ENCODE data around the gene WASHC1.
"Not testable (repeated sequence)": the region's sequence is repeated elsewhere in the genome, so short reads cannot be mapped to it uniquely, and the experiment has no call there.

WASHC1 gene

DNA sequence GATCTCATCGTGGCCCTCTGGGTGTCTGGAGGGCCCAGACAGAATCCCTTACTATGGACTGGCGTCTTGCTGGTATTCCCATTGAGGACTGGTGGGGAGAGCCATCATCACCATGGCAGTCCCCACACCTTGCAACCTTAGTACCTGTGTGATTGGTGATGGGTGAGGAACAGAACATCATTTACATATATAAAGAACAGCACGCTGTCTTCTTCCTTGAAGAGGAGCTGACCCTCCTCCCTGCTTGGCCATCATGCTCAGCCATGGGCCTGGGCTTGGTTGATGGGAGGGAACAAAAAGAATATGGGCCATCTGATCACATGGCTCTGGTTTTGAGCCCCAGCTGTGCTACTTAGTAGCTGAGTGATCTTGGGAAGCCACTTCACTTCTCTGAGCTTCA is 13.9 kb upstream of the WASHC1 start:
- not testable (repeated sequence) for H3K9me3 Mint-ChIP-seq; DNase-seq (ENCODE audit: low spot score in 2 of 2); H3K4me3 Mint-ChIP-seq; H3K27ac Mint-ChIP-seq; H3K36me3 Mint-ChIP-seq; H3K4me1 Mint-ChIP-seq; H3K27me3 Mint-ChIP-seq; ATAC-seq (ENCODE audit: low read depth)

DNA sequence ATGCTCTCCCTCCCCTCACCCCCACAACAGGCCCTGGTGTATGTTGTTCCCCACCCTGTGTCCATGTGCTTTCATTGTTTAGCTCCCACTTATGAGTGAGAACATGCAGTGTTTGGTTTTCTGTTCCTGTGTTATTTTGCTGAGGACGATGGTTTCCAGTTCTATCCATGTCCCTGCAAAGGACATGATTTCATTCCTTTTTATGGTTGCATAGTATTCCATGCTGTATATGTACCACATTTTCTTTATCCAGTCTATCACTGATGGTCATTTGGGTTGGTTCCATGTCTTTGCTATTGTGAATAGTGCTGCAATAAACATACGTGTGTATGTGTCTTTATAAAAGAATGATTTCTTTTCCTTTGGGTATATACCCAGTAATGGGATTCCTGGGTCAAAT is 12.6 kb upstream of the WASHC1 start:
- H3K9me3 Mint-ChIP-seq; ATAC-seq (ENCODE audit: low read depth); DNase-seq (ENCODE audit: low spot score in 2 of 2); H3K36me3 Mint-ChIP-seq; H3K27ac Mint-ChIP-seq; H3K27me3 Mint-ChIP-seq; H3K4me1 Mint-ChIP-seq; H3K4me3 Mint-ChIP-seq: not testable (repeated sequence)

DNA sequence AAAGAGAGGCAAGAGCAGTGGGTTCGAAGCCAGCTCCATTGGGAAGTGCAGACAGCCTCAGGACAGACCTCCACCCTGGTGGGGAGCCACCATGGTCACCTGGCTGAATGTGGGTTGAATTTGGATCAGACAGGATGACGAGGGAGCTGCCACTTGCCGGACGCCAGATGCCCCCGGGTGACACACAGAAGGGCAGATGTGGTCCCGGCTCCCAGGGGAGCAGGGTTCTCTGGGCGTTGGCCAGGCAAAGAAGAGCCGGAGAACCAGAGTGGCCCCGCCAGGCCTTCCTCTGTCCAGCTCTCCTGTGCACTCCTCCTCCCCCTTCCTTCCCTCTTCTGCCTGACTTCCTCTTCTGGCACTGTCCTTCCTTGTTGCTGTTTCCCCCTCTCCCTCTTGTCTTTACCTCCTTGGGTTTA is 12.0 kb upstream of the WASHC1 start:
- not testable (repeated sequence) for H3K27ac Mint-ChIP-seq

DNA sequence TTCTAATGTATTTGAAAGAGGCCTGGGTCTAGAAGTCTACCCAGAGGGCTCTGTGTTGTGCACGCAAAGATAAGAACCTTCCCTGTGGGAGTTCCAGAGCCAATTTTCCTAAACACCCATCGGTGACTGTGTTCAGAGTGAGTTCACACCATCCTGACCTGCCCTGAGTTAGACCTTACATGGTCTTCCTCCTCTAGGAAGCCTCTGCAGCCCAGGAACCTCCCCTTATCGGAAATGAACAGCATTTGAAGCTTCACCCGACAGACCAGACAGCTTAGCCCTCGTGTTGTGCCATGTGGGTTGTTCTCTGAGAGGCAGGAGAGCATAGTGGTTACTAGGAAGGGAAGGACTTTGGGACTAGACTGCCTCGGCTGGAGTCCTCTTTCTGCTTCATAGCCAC is 3.1 kb upstream of the WASHC1 start:
- not testable (repeated sequence) for H3K36me3 Mint-ChIP-seq; ATAC-seq (ENCODE audit: low read depth); DNase-seq (ENCODE audit: low spot score in 2 of 2); H3K4me1 Mint-ChIP-seq; H3K9me3 Mint-ChIP-seq; H3K27ac Mint-ChIP-seq; H3K27me3 Mint-ChIP-seq; H3K4me3 Mint-ChIP-seq

More for the DNA sequence above, 12.0 kb upstream of the WASHC1 start:
- not testable (repeated sequence) for H3K4me3 Mint-ChIP-seq; H3K4me1 Mint-ChIP-seq; ATAC-seq (ENCODE audit: low read depth); DNase-seq (ENCODE audit: low spot score in 2 of 2); H3K9me3 Mint-ChIP-seq; H3K36me3 Mint-ChIP-seq; H3K27me3 Mint-ChIP-seq

DNA sequence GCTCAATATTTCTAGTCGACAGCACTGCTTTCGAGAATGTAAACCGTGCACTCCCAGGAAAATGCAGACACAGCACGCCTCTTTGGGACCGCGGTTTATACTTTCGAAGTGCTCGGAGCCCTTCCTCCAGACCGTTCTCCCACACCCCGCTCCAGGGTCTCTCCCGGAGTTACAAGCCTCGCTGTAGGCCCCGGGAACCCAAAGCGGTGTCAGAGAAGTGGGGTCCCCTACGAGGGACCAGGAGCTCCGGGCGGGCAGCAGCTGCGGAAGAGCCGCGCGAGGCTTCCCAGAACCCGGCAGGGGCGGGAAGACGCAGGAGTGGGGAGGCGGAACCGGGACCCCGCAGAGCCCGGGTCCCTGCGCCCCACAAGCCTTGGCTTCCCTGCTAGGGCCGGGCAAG is 481 bp downstream of the WASHC1 start:
- H3K4me3 Mint-ChIP-seq; H3K4me1 Mint-ChIP-seq; DNase-seq (ENCODE audit: low spot score in 2 of 2); H3K36me3 Mint-ChIP-seq; H3K9me3 Mint-ChIP-seq; H3K27me3 Mint-ChIP-seq; H3K27ac Mint-ChIP-seq; ATAC-seq (ENCODE audit: low read depth): not testable (repeated sequence)

DNA sequence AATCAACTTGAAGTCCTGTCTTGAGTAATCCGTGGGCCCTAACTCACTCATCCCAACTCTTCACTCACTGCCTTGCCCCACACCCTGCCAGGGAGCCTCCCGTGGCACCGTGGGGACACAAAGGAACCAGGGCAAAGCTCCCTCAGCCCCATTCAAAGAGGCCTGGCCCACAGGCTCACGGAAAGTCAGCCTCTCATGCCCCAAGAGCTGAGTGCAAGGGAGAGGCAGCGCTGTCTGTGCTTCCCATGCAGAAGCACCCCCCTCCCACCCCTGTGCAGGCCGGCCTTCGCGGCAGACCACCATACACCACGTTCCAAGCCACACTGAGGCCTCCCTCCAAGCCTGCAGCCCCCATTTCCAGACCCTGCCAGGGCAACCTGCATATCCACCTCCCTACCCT is 7.6 kb downstream of the WASHC1 start:
- H3K9me3 Mint-ChIP-seq; DNase-seq (ENCODE audit: low spot score in 2 of 2); H3K27ac Mint-ChIP-seq; H3K4me3 Mint-ChIP-seq; H3K36me3 Mint-ChIP-seq; H3K27me3 Mint-ChIP-seq; H3K4me1 Mint-ChIP-seq; ATAC-seq (ENCODE audit: low read depth): not testable (repeated sequence)

DNA sequence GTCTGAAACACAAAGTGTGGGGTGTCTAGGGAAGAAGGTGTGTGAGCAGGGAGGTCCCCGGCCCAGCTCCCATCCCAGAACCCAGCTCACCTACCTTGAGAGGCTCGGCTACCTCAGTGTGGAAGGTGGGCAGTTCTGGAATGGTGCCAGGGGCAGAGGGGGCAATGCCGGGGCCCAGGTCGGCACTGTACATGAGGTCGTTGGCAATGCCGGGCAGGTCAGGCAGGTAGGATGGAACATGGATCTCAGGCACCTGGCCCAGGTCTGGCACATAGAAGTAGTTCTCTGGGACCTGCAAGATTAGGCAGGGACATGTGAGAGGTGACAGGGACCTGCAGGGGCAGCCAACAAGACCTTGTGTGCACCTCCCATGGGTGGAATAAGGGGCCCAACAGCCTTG is 12.4 kb downstream of the WASHC1 start:
- not testable (repeated sequence) for H3K4me1 Mint-ChIP-seq, H3K9me3 Mint-ChIP-seq

DNA sequence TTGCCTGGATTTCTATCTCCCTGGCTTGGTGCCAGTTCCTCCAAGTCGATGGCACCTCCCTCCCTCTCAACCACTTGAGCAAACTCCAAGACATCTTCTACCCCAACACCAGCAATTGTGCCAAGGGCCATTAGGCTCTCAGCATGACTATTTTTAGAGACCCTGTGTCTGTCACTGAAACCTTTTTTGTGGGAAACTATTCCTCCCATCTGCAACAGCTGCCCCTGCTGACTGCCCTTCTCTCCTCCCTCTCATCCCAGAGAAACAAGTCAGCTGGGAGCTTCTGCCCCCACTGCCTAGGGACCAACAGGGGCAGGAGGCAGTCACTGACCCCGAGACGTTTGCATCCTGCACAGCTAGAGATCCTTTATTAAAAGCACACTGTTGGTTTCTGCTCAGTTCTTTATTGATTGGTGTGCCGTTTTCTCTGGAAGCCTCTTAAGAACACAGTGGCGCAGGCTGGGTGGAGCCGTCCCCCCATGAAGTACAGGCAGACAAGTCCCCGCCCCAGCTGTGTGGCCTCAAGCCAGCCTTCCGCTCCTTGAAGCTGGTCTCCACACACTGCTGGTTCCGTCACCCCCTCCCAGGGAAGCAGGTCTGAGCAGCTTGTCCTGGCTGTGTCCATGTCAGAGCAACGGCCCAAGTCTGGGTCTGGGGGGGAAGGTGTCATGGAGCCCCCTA is 15.0 kb downstream of the WASHC1 start:
- ATAC-seq (ENCODE audit: low read depth); DNase-seq (ENCODE audit: low spot score in 2 of 2); H3K27me3 Mint-ChIP-seq; H3K9me3 Mint-ChIP-seq; H3K4me3 Mint-ChIP-seq; H3K27ac Mint-ChIP-seq; H3K4me1 Mint-ChIP-seq; H3K36me3 Mint-ChIP-seq: not testable (repeated sequence)

More for the DNA sequence above, 12.4 kb downstream of the WASHC1 start:
- H3K4me3 Mint-ChIP-seq; H3K27ac Mint-ChIP-seq; H3K36me3 Mint-ChIP-seq; DNase-seq (ENCODE audit: low spot score in 2 of 2); ATAC-seq (ENCODE audit: low read depth); H3K27me3 Mint-ChIP-seq: not testable (repeated sequence)

DNA sequence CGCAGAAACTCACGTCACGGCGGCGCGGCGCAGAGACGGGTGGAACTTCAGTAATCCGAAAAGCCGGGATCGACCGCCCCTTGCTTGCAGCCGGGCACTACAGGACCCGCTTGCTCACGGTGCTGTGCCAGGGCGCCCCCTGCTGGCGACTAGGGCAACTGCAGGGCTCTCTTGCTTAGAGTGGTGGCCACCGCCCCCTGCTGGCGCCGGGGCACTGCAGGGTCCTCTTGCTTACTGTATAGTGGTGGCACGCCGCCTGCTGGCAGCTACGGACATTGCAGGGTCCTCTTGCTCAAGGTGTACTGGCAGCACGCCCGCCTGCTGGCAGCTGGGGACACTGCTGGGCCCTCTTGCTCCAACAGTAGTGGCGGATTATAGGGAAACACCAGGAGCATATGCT is 18.1 kb downstream of the WASHC1 start:
- ATAC-seq (ENCODE audit: low read depth); H3K4me1 Mint-ChIP-seq; H3K27me3 Mint-ChIP-seq; H3K9me3 Mint-ChIP-seq; H3K27ac Mint-ChIP-seq; H3K36me3 Mint-ChIP-seq; H3K4me3 Mint-ChIP-seq: not testable (repeated sequence)
- peak; percentile 59 to 76 for DNase-seq (ENCODE audit: low spot score in 2 of 2)

DNA sequence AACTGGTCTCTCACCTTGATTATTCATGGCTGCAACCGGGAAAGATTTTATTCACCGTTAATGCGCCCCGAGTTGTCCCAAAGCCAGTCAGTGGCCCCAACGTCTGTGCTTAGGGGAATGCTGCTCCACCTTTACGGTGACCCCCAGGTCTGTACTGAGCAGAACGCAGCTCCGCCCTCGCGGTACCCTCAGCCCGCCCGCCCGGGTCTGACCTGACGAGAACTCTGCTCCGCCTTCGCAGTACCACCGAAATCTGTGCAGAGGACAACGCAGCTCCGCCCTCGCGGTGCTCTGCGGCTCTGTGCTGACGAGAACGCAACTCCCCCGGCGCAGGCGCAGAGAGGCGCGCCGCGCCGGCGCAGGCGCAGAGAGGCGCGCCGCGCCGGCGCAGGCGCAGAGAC is 18.6 kb downstream of the WASHC1 start:
- ATAC-seq (ENCODE audit: low read depth); H3K4me3 Mint-ChIP-seq; H3K9me3 Mint-ChIP-seq; H3K27ac Mint-ChIP-seq; H3K27me3 Mint-ChIP-seq; H3K36me3 Mint-ChIP-seq; H3K4me1 Mint-ChIP-seq: not testable (repeated sequence)
- DNase-seq (ENCODE audit: low spot score in 2 of 2), result peak in 1 of 2 donors; percentile 15

DNA sequence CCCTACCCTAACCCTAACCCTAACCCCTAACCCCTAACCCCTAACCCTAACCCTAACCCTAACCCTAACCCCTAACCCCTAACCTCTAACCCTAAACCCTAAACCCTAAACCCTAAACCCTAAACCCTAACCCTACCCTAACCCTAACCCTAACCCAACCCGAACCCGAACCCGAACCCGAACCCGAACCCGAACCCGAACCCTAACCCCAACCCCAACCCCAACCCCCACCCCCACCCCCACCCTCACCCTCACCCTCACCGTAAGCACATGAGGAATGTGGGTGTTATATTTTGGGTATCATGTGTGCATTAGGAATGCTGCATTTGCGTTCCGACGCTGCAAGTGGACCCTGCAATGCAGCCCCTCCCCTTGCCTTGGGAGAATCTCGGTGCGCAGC is 19.0 kb downstream of the WASHC1 start:
- H3K9me3 Mint-ChIP-seq; ATAC-seq (ENCODE audit: low read depth); H3K27me3 Mint-ChIP-seq; H3K27ac Mint-ChIP-seq; H3K36me3 Mint-ChIP-seq; H3K4me1 Mint-ChIP-seq; DNase-seq (ENCODE audit: low spot score in 2 of 2); H3K4me3 Mint-ChIP-seq: not testable (repeated sequence)

Measured in memory B cell (primary cell).